Measurements from ENCODE around the gene COG4. TPM values are rescaled to one million over a fixed set of nuclear protein-coding genes. Genes with fewer than 3 reads are reported as not detected.
"Not testable (repeated sequence)": the region's sequence is repeated elsewhere in the genome, so short reads cannot be mapped to it uniquely, and the experiment has no call there.

The COG4 gene
- total RNA-seq, 3 donors from 2014 or later, result 36.4 to 46.1 (median 41.3) TPM

DNA sequence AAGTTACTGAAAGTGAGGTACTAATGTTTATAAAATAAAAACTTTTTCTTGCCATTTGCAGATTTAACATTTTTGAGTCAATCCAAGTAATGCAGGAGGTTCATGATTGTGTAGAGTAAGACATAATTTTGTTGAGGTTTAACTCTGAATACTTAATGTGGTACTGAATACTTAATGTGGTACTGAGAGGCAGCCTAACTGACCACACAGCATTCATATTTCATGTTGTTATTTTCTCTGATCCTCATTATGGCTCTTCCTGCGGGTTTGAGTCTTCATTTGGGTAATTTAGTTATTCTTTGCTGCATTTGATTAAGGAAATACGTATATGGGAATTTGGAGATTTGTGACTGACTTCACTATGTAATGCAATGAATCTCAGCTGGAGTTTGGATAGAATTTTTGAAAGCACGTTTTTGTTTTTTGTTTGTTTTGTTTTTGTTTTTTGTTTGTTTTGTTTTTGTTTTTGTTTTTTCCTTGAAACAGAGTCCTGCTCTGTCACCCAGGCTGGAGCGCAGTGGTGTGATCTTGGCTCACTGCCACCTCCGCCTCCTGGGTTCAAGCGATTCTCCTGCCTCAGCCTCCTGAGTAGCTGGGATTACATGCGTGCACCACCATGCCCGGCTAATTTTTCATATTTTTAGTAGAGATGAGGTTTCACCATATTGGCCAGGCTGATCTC, 4.1 kb upstream of the COG4 start:
- Histone ChIP-seq H3K9me3 (no peaks in the 10 kb centered on the region), H3K4me3 (no peak overlapping the region), H3K27me3 (no peaks in the 10 kb centered on the region), H3K36me3 (peaks cover 4% of the 10 kb centered on the region), H3K27ac (no peak overlapping the region), H3K4me1 (peaks cover 5 to 9% of the 10 kb centered on the region in 2 donors)
- no peak for DNase-seq (ENCODE audit: low spot score in 2 of 2)
- no peak for TF ChIP-seq POLR2AphosphoS5 (IDR thresholded peaks at IDR 0.05)
- no peak for TF ChIP-seq POLR2A (IDR thresholded peaks at IDR 0.05)
- intact Hi-C loops (cut with DNase I; ENCODE audit: low total_unique reads), result no loop called here

DNA sequence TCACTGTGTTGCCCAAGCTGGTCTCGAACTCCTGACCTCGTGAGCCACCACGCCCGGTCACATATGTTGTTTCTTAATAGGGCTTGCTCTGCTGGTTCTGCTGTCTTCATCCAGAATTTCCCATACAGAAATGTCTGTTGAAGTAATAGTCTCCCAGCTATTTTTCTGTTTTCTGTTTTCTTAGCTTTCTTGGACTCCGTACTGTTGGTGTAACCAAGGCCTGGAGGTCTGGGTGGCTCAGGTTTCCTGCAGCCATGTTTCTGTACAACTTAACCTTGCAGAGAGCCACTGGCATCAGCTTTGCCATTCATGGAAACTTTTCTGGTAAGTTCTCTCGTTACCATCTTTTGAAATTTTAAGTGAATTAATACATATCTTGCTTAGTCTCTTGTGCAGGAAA, 3.0 kb upstream of the COG4 start:
- Histone ChIP-seq H3K36me3 (peaks cover 4% of the 10 kb centered on the region), H3K4me1 (peaks cover 9 to 10% of the 10 kb centered on the region in 2 donors), H3K27me3 (no peaks in the 10 kb centered on the region), H3K9me3 (no peaks in the 10 kb centered on the region), H3K4me3 (peak overlapping the region in 1 of 3 donors; percentile 10), H3K27ac (no peak overlapping the region)
- TF ChIP-seq, protein P1, sequence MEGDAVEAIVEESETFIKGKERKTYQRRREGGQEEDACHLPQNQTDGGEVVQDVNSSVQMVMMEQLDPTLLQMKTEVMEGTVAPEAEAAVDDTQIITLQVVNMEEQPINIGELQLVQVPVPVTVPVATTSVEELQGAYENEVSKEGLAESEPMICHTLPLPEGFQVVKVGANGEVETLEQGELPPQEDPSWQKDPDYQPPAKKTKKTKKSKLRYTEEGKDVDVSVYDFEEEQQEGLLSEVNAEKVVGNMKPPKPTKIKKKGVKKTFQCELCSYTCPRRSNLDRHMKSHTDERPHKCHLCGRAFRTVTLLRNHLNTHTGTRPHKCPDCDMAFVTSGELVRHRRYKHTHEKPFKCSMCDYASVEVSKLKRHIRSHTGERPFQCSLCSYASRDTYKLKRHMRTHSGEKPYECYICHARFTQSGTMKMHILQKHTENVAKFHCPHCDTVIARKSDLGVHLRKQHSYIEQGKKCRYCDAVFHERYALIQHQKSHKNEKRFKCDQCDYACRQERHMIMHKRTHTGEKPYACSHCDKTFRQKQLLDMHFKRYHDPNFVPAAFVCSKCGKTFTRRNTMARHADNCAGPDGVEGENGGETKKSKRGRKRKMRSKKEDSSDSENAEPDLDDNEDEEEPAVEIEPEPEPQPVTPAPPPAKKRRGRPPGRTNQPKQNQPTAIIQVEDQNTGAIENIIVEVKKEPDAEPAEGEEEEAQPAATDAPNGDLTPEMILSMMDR (IDR thresholded peaks at IDR 0.05), result no peak
- TF ChIP-seq POLR2A (IDR thresholded peaks at IDR 0.05) (no peak), POLR2AphosphoS5 (IDR thresholded peaks at IDR 0.05) (no peak)
- intact Hi-C loops (cut with DNase I; ENCODE audit: low total_unique reads), result no loop called here
- DNase-seq (ENCODE audit: low spot score in 2 of 2), result no peak

DNA sequence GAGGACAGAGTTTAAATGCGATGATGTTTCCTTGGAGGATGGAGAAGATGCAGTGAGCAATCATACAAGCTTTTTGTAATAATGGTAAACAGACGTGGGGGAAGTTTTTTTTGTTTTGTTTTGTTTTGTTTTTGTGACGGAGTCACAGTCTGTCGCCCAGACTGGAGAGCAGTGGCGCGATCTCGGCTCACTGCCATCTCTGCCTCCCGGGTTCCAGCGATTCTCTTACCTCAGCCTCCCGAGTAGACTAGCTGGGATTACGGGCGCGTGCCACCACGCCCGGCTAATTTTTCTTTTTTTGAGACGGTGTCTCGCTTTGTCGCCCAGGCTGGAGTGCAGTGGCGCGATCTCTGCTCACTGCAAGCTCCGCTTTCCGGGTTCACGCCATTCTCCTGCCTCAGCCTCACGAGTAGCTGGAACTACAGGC, 1.1 kb upstream of the COG4 start:
- Histone ChIP-seq H3K4me3 (peak overlapping the region; percentile 72 to 89 (median 81)), H3K27ac (peak overlapping the region; percentile 93 to 95)
- H3K27me3 ChIP-seq; H3K36me3 ChIP-seq; H3K9me3 ChIP-seq; H3K4me1 ChIP-seq; intact Hi-C loops (cut with DNase I; ENCODE audit: low total_unique reads): not testable (repeated sequence)
- DNase-seq (ENCODE audit: low spot score in 2 of 2), result peak; percentile 27 to 57

DNA sequence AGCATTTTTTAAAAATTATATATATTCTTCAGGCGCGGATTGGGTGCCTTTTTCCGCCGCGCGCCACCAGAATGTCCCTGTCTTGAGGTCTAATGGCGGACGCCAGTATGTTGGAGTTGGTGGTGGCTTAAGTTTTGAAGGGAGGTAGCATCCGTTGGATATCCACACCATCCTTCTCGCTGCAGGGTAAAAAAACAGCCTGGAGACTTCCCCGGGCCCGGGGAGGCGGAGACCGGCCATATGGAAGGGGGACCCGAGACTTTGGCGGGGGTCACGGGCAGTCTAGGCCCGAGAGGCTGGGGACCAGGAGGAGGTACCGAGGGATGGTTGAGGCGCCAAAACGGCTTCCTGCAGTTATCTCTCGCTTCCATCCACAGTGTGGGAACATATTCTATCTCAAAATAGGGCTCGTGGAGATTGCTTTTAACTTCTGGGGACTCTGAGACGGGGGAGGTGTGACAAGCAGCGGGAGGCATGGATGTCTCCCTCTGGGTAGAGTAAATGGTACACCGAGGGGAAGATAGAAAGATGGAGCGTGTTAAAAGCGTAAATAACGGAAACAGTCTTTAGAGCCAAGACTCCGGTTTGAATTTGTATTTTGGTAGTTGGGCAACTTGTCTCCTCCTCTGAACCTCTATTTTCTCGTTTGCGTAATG, 517 bp upstream of the COG4 start, which contains the start of gene SF3B3:
Gene SF3B3, plus strand, starts transcription at position 74 of the 656 bp plus-strand sequence. CDS start 2,841 bp downstream, outside the sequence.
- intact Hi-C loops (cut with DNase I; ENCODE audit: low total_unique reads), result no loop called here
- peak; percentile 62 to 67 for DNase-seq (ENCODE audit: low spot score in 2 of 2)
- Histone ChIP-seq H3K9me3 (no peaks in the 10 kb centered on the region), H3K36me3 (no peaks in the 10 kb centered on the region), H3K27me3 (no peaks in the 10 kb centered on the region), H3K4me3 (peak within 1 kb of the TSS; percentile 72 to 89 (median 81)), H3K4me1 (peaks cover 9 to 10% of the 10 kb centered on the region in 2 donors), H3K27ac (peak within 1 kb of the TSS; percentile 93 to 95)
- TF ChIP-seq POLR2AphosphoS5 (IDR thresholded peaks at IDR 0.05), result peak; percentile 63 to 93 (median 87)
- TF ChIP-seq, protein P1 (IDR thresholded peaks at IDR 0.05), result peak in 1 of 3 donors; percentile 13
- TF ChIP-seq POLR2A (IDR thresholded peaks at IDR 0.05), result peak; percentile 41

DNA sequence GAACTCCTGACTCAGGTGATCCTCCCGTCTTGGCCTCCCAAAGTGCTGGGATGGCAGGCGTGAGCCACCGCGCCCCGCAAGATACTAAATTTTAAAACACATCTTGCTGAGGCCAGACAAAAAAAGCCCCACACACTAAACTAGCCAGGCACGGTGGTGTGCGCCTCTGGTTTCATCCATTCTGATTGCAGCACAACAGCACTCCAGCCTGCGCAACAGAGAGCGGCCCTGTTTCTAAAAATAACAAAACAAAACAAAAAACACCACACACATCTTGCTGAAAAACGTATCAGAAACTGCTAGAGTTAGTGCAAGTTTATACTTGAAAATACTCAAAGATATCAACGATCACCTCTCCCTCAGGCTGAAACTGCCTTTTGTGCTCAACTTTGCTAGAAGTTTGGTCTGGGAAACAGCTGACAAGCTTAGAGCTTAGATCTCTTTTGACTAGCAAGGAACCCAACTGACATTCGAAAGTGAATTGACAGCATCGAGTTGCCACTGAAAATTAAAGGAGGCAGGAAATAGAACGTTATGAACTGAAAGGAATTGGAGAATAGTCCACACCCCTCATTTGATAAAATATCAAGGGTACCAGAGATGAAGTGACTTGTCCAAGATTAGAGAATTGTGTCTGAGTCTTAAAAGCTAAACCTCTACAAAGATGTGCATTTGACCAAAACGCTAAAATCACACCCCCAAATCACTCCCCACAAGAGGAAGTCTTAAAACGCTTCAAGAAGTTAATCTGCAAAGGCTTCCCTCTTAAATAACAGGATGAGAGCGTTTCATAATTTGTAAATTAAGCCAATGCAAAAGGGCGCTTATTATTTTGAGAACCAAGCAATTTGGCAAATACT, 908 bp downstream of the COG4 start:
- H3K27me3 ChIP-seq, result no peaks in the 10 kb centered on the region
- no peak for DNase-seq (ENCODE audit: low spot score in 2 of 2)
- H3K4me1 ChIP-seq, result peaks cover 7 to 9% of the 10 kb centered on the region in 2 donors
- intact Hi-C loops (cut with DNase I; ENCODE audit: low total_unique reads), result no loop called here
- peak overlapping the region in 1 of 2 donors; percentile 93 for H3K27ac ChIP-seq
- H3K9me3 ChIP-seq, result no peaks in the 10 kb centered on the region
- peak overlapping the region; percentile 72 to 89 (median 81) for H3K4me3 ChIP-seq
- TF ChIP-seq POLR2AphosphoS5 (IDR thresholded peaks at IDR 0.05) (no peak), POLR2A (IDR thresholded peaks at IDR 0.05) (no peak)
- TF ChIP-seq, protein P1 (IDR thresholded peaks at IDR 0.05), result no peak
- H3K36me3 ChIP-seq, result no peaks in the 10 kb centered on the region

All from breast epithelium (tissue), 4 donors.